Measurements from ENCODE around the gene RGS5. TPM values are rescaled to one million over a fixed set of nuclear protein-coding genes. Genes with fewer than 3 reads are reported as not detected.

RGS5 gene, protein sequence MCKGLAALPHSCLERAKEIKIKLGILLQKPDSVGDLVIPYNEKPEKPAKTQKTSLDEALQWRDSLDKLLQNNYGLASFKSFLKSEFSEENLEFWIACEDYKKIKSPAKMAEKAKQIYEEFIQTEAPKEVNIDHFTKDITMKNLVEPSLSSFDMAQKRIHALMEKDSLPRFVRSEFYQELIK
- 2.3 and 2.6 TPM in 2 replicates for total RNA-seq

DNA sequence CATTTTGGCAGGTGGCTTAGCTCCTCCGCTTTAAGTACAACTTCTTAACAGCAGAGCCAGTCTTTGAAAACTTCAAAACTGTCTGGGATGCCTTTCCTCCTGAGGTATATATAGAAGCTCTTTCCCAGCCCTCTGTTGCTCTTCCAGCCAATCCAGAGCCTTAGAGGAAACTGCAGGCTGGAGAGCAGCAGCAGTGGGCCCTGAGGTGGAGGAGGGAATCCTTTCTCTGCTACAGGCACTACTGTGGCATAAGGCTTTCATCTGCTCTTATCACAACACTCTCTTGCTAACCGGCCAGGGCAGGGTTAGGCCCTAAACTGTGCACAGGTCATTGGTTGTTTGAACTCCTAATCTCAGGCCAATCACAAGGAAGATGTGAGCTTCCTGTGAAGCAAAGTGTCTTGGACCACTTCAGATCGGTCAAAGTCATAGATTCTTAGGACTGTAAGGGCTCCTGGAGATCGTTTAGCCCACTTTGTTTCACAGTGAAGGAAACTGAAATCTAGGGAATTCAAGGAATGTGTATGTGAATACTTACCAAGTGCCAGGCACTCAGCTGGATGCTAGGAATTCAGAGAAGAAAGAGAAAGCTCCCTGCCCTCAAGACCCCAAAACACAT lies at the start of gene RGS5:
Gene RGS5 (minus strand): TSS at position 84 of the 619 bp plus-strand sequence. CDS start 81 bp downstream, at position 3.

Other genes starting within 250 kb of the RGS5 start
- gene RGS4, start 133.6 kb downstream of the RGS5 start, total RNA-seq: 12.0 and 29.3 TPM in 2 replicates
- 9.2 and 14.2 TPM in 2 replicates for gene NUF2, start 119.0 kb upstream of the RGS5 start, total RNA-seq

Data from bladder microvascular endothelial cell (primary cell).